Thyroid gland (tissue), 4 donors: ENCODE data around the gene KCNMA1.

Experiments used
- CTCF ChIP-seq, 6 experiments: fragments of 200-600 bp in 3 of 6; fragments of 450-650 bp in 3 of 6; sonication (generic) in 3 of 6; IDR thresholded peaks; one replicate each; pipeline ENCODE4 v1.5.1; 2016 to 2019; ENCODE audit warnings: antibody characterized with exemption in 6 of 6, mild to moderate bottlenecking in 2 of 6, inconsistent platforms in 1 of 6, moderate library complexity in 1 of 6
- POLR2A ChIP-seq, 2 donors: fragments of 450-650 bp; IDR thresholded peaks; one replicate each; pipeline ENCODE4 v1.6.1; 2017; ENCODE audit warnings: antibody characterized with exemption in 2 of 2, mild to moderate bottlenecking in 2 of 2, moderate library complexity in 1 of 2

GRCh38 chr10:77279207-77279606 is 358.4 kb downstream of the KCNMA1 start:
- no peak for TF ChIP-seq CTCF (IDR thresholded peaks at IDR 0.05)
- TF ChIP-seq POLR2A (IDR thresholded peaks at IDR 0.05), result no peak
